HG03039 (cell line): ENCODE data around the gene B4GALT3.

Experiments used
- ATAC-seq: cut with Tn5 transposase; IDR thresholded peaks from one replicate; pipeline ENCODE4 v1.9.1; 2021; ENCODE audit warnings: mild to moderate bottlenecking, moderate library complexity; ENCODE audit not compliant: unreplicated experiment

B4GALT3 gene

GRCh38 chr1:161131523-161132409 is 45.5 kb downstream of the B4GALT3 start:
- ATAC-seq, result no peak

- no peak for ATAC-seq
Measured at GRCh38 chr1:161130266-161130665, 47.0 kb downstream of the B4GALT3 start.

DNA sequence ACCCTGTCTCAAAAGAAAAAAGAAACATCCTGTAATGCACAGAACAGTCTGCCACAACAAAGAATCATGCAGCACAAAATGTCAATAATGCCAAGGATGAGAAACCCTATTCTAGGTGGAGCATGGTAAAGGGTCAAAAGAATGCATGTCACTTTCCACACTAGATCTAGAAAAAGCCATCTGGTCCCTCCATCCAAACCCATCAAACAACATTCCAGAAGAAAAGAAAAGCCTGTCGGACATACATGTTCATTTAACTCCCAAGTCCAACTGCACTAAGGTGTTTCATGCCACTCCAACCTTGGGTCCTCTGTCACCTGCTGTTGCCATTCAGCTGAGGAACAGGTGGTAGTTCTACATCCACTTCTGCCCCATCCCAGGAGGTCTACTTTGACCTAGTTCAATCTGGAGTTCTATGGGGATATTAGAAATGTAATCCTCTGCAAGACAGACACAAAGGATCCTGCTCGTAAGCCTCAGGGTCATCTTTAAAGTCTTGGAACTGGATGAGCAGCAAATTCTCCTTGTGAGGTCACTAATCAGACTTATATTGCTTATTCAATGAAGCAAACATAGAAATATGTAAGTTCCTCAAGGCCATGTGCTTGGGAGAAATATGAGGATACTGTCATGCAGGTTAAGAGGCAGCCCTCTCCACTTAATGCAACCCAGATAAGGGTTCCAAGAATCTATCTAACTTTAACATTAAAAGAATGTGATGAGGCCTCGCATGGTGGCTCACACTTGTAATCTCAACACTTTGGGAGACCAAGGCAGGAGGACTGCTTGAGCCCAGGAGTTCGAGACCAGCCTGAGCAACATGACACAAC is 48.5 kb downstream of the B4GALT3 start:
- ATAC-seq, result no peak

DNA sequence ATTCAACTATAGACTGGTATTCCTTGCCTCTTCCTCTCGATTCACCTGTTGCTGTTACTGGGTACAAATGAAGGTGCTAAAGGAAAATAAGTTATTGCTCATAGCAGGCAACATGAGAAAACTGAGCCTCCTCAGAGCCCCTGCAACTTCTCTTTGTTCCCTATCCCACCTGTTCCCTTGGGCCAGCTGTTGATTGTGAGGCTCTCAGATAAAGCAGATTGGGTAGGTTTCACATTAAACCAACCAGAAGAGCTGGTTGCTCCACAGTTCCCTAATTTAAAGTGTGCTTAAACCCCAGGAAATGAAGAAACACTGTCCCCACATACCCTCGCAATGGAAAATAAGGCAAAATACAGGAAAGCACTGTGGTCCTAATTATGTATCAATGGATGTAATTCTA is 49.7 kb downstream of the B4GALT3 start:
- ATAC-seq, result no peak

DNA sequence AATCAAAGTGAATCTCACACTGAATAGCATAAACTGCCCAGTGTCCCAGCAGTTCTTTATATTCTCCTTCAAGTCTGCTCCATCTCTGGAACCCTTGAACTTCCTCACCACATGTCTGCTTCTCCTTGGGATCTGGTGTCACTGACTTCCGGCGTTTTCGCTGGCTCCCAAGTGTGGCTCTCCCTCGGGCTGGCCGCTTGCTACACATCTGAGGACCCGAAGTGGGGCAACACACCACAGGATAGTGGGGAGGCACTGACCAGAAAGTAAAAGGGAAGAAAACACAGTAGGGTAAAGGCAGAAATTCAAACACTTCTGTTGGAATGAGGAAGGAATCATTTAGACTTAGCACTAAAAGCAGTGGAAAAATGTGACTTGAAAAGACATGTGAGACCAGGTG is 54.3 kb downstream of the B4GALT3 start:
- ATAC-seq, result no peak

DNA sequence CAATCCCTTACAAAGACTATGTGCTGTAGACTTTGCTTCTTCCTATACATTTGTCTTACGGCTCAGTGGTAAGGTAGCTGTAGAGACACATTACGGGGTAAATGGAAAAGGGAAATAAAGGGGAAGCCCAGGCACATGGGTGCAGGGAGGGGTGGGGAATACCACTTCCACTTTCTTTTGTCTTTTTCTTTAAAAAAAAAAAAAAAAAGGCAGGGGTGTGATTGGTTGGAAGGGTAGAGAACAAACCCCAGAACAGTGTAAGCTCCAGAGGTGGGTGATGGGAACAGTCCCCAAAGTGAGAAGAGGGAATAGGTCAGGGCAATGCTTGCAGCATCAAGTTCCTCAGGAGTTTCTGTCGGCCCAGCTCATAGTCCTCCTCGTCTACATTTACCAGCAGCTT is 55.5 kb downstream of the B4GALT3 start:
- no peak for ATAC-seq
